Caki2 (cell line): Measurements from ENCODE around the gene ELOVL2. TPM values are rescaled to one million over a fixed set of nuclear protein-coding genes. Genes with fewer than 3 reads are reported as not detected.
"Not testable (repeated sequence)": the region's sequence is repeated elsewhere in the genome, so short reads cannot be mapped to it uniquely, and the experiment has no call there.

ENCODE experiments used
- DNase-seq: peaks from one replicate; pipeline ENCODE4 v3.0.0-alpha.2; 2015; ENCODE audit warnings: low read depth
- in situ Hi-C: cut with HindIII; loops from 2 replicates; pipeline ENCODE4 v1.10.0; 2016; ENCODE audit warnings: low sequenced_read_pairs, low pct_unique_long_range_greater_than_20kb, mixed read lengths
- total RNA-seq: library from RNA; depleted of rRNA; stranded (reverse); fragments of >200 nt; shearing (Covaris generic); gene quantifications from 2 replicates; pipeline ENCODE4 v1.2.3, GENCODE V29; 2014; ENCODE audit warnings: low replicate concordance; rRNA removed

The ELOVL2 gene
- total RNA-seq = 13.6 and 14.6 TPM in 2 replicates

- in situ Hi-C loops = no loop called here
- peak; percentile 46 for DNase-seq
Measured at GRCh38 chr6:11043961-11044711, at the start of gene ELOVL2. Gene ELOVL2, minus strand, starts transcription at chr6:11044305. Its CDS starts 75 bp downstream, at chr6:11044230.

GRCh38 chr6:11093376-11093625 lies 49.2 kb upstream of the ELOVL2 start:
- DNase-seq = no peak
- in situ Hi-C loops = no loop called here

- no peak for DNase-seq
- in situ Hi-C loops = no loop called here
Measured at GRCh38 chr6:11092668-11093375, 48.7 kb upstream of the ELOVL2 start.

GRCh38 chr6:11091141-11091540 lies 47.0 kb upstream of the ELOVL2 start:
- DNase-seq, in situ Hi-C loops: not testable (repeated sequence)

GRCh38 chr6:11089695-11090094 lies 45.6 kb upstream of the ELOVL2 start:
- DNase-seq = no peak
- in situ Hi-C loops = no loop called here

GRCh38 chr6:11087141-11087812 lies 43.2 kb upstream of the ELOVL2 start:
- DNase-seq = not testable (repeated sequence)

GRCh38 chr6:11085758-11086435 lies 41.8 kb upstream of the ELOVL2 start:
- DNase-seq = no peak
- in situ Hi-C loops = no loop called here

More at GRCh38 chr6:11087141-11087812, 43.2 kb upstream of the ELOVL2 start:
- in situ Hi-C loops = not testable (repeated sequence)

GRCh38 chr6:11083956-11084355 lies 39.9 kb upstream of the ELOVL2 start:
- in situ Hi-C loops = no loop called here
- no peak for DNase-seq

GRCh38 chr6:11083491-11083890 lies 39.4 kb upstream of the ELOVL2 start:
- in situ Hi-C loops = no loop called here
- DNase-seq = no peak

GRCh38 chr6:11080296-11080695 lies 36.2 kb upstream of the ELOVL2 start:
- in situ Hi-C loops = no loop called here
- DNase-seq = no peak

- in situ Hi-C loops = no loop called here
- DNase-seq = no peak
Measured at GRCh38 chr6:11078266-11078665, 34.2 kb upstream of the ELOVL2 start.

- in situ Hi-C loops = no loop called here
Measured at GRCh38 chr6:11076540-11076939, 32.4 kb upstream of the ELOVL2 start.

GRCh38 chr6:11072101-11072500 lies 28.0 kb upstream of the ELOVL2 start:
- in situ Hi-C loops = no loop called here
- no peak for DNase-seq

More at GRCh38 chr6:11076540-11076939, 32.4 kb upstream of the ELOVL2 start:
- no peak for DNase-seq

- in situ Hi-C loops = no loop called here
- DNase-seq = no peak
Measured at GRCh38 chr6:11069760-11070159, 25.7 kb upstream of the ELOVL2 start.

GRCh38 chr6:11067348-11067747 lies 23.2 kb upstream of the ELOVL2 start:
- in situ Hi-C loops = no loop called here
- no peak for DNase-seq

GRCh38 chr6:11066505-11067347 lies 22.6 kb upstream of the ELOVL2 start:
- in situ Hi-C loops = no loop called here
- no peak for DNase-seq

- DNase-seq = no peak
- in situ Hi-C loops = no loop called here
Measured at GRCh38 chr6:11065436-11066202, 21.5 kb upstream of the ELOVL2 start.
